ENCODE results near the gene CCDC91.
"Not testable (repeated sequence)": the region's sequence is repeated elsewhere in the genome, so short reads cannot be mapped to it uniquely, and the experiment has no call there.

The CCDC91 gene

GRCh38 chr12:28446031-28446430, 255.8 kb downstream of the CCDC91 start:
- DNase-seq (ENCODE audit: low read depth in 1 of 2, low spot score in 1 of 2) = no peak

- no peak for DNase-seq (ENCODE audit: low read depth in 1 of 2, low spot score in 1 of 2)
Observed at GRCh38 chr12:28453686-28454085, 263.4 kb downstream of the CCDC91 start.

GRCh38 chr12:28456934-28457710, 266.9 kb downstream of the CCDC91 start:
- no peak for DNase-seq (ENCODE audit: low read depth in 1 of 2, low spot score in 1 of 2)

- DNase-seq (ENCODE audit: low read depth in 1 of 2, low spot score in 1 of 2) = no peak
Observed at GRCh38 chr12:28457785-28458184, 267.5 kb downstream of the CCDC91 start.

GRCh38 chr12:28459481-28459880, 269.2 kb downstream of the CCDC91 start:
- DNase-seq (ENCODE audit: low read depth in 1 of 2, low spot score in 1 of 2) = no peak

- no peak for DNase-seq (ENCODE audit: low read depth in 1 of 2, low spot score in 1 of 2)
Observed at GRCh38 chr12:28460420-28461130, 270.3 kb downstream of the CCDC91 start.

- DNase-seq (ENCODE audit: low read depth in 1 of 2, low spot score in 1 of 2) = no peak
Observed at GRCh38 chr12:28463396-28463795, 273.1 kb downstream of the CCDC91 start.

GRCh38 chr12:28471762-28472161, 281.5 kb downstream of the CCDC91 start:
- DNase-seq (ENCODE audit: low read depth in 1 of 2, low spot score in 1 of 2) = not testable (repeated sequence)

- DNase-seq (ENCODE audit: low read depth in 1 of 2, low spot score in 1 of 2) = not testable (repeated sequence)
Observed at GRCh38 chr12:28476206-28476605, 285.9 kb downstream of the CCDC91 start.

GRCh38 chr12:28479097-28479496, 288.8 kb downstream of the CCDC91 start:
- DNase-seq (ENCODE audit: low read depth in 1 of 2, low spot score in 1 of 2) = not testable (repeated sequence)

GRCh38 chr12:28479683-28480082, 289.4 kb downstream of the CCDC91 start:
- no peak for DNase-seq (ENCODE audit: low read depth in 1 of 2, low spot score in 1 of 2)

GRCh38 chr12:28484156-28484555, 293.9 kb downstream of the CCDC91 start:
- no peak for DNase-seq (ENCODE audit: low read depth in 1 of 2, low spot score in 1 of 2)

- DNase-seq (ENCODE audit: low read depth in 1 of 2, low spot score in 1 of 2) = no peak
Observed at GRCh38 chr12:28486521-28486920, 296.3 kb downstream of the CCDC91 start.

GRCh38 chr12:28489246-28489645, 299.0 kb downstream of the CCDC91 start:
- no peak for DNase-seq (ENCODE audit: low read depth in 1 of 2, low spot score in 1 of 2)

GRCh38 chr12:28497889-28498411, 307.7 kb downstream of the CCDC91 start:
- DNase-seq (ENCODE audit: low read depth in 1 of 2, low spot score in 1 of 2) = no peak

- DNase-seq (ENCODE audit: low read depth in 1 of 2, low spot score in 1 of 2) = no peak
Observed at GRCh38 chr12:28498850-28499249, 308.6 kb downstream of the CCDC91 start.

- no peak for DNase-seq (ENCODE audit: low read depth in 1 of 2, low spot score in 1 of 2)
Observed at GRCh38 chr12:28500373-28501024, 310.2 kb downstream of the CCDC91 start.

- DNase-seq (ENCODE audit: low read depth in 1 of 2, low spot score in 1 of 2) = no peak
Observed at GRCh38 chr12:28506271-28506670, 316.0 kb downstream of the CCDC91 start.

GRCh38 chr12:28507033-28507432, 316.8 kb downstream of the CCDC91 start:
- no peak for DNase-seq (ENCODE audit: low read depth in 1 of 2, low spot score in 1 of 2)

- DNase-seq (ENCODE audit: low read depth in 1 of 2, low spot score in 1 of 2) = no peak
Observed at GRCh38 chr12:28507867-28508266, 317.6 kb downstream of the CCDC91 start.

GRCh38 chr12:28512406-28512805, 322.1 kb downstream of the CCDC91 start:
- no peak for DNase-seq (ENCODE audit: low read depth in 1 of 2, low spot score in 1 of 2)

GRCh38 chr12:28512876-28513275, 322.6 kb downstream of the CCDC91 start:
- DNase-seq (ENCODE audit: low read depth in 1 of 2, low spot score in 1 of 2) = no peak

Measured in stimulated activated CD4-positive, alpha-beta T cell treated with anti-CD3 and anti-CD28 coated beads, Interleukin-15, amount 100 ng/mL, for 1 hour (primary cell).